Esophagus squamous epithelium (tissue), 5 donors: ENCODE results near the gene REC8. TPM values are rescaled to one million over a fixed set of nuclear protein-coding genes. Genes with fewer than 3 reads are reported as not detected.

Experiments
- DNase-seq: peaks from one replicate; lab custom pipeline; 2025; lab: John Stamatoyannopoulos, UW
- H3K27ac ChIP-seq, 4 donors: fragments of 200-600 bp; sonication (generic); one replicate each; pipeline ENCODE4 v1.5.1; 2016 to 2019; ENCODE audit warnings: mild to moderate bottlenecking in 1 of 4
- H3K27me3 ChIP-seq, 4 donors: fragments of 200-600 bp; sonication (generic); 1 replicate in 3 of 4; 2 replicates in 1 of 4; pipeline versions ENCODE4 v1.5.1 to v1.6.0; 2017 to 2021; ENCODE audit warnings: antibody characterized with exemption in 1 of 4
- H3K36me3 ChIP-seq, 3 donors: fragments of 200-600 bp; sonication (generic); one replicate each; pipeline ENCODE4 v1.5.1; 2016 to 2019
- H3K4me1 ChIP-seq, 3 donors: fragments of 200-600 bp; sonication (generic); one replicate each; pipeline ENCODE4 v1.5.1; 2017 to 2019
- H3K4me3 ChIP-seq, 4 donors: fragments of 200-600 bp; sonication (generic); 1 replicate in 3 of 4; 2 replicates in 1 of 4; pipeline ENCODE4 v1.5.1; 2016 to 2019; ENCODE audit warnings: mild to moderate bottlenecking in 2 of 4, moderate library complexity in 1 of 4
- H3K9me3 ChIP-seq, 3 donors: fragments of 200-600 bp; sonication (generic); one replicate each; pipeline ENCODE4 v1.5.1; 2016 to 2019
- CTCF ChIP-seq, 6 experiments: fragments of 450-650 bp in 4 of 6; fragments of 200-600 bp in 2 of 6; sonication (generic) in 2 of 6; IDR thresholded peaks; one replicate each; pipeline ENCODE4 v1.5.1; 2016 to 2019; ENCODE audit warnings: antibody characterized with exemption in 6 of 6, mild to moderate bottlenecking in 4 of 6, moderate library complexity in 4 of 6
- POLR2A ChIP-seq, 4 donors: fragments of 450-650 bp; IDR thresholded peaks; one replicate each; pipeline ENCODE4 v1.6.1; 2017; ENCODE audit warnings: antibody characterized with exemption in 4 of 4, mild to moderate bottlenecking in 4 of 4, moderate library complexity in 3 of 4
- WGBS, 2 donors: methylation state at CpG; one replicate each; pipeline ENCODE4 v1.1.5; 2018; 5-methylcytosine and 5-hydroxymethylcytosine counted together
- intact Hi-C: fragments of 100-400 bp; cut with DNase I; formaldehyde crosslinking; loops from one replicate; pipeline ENCODE4 v1.15.0; 2022
- total RNA-seq, 4 donors: library from RNA; depleted of rRNA; stranded (reverse); fragments of >200 nt; gene quantifications; one replicate each; pipeline ENCODE4 v1.1.0, GENCODE V29; 2016
- donor health status: DM: yes; HTN: yes; CAD: no.

REC8 gene
- total RNA-seq, 4 donors from 2014 or later, result 0.47 to 7.4 (median 3.0) TPM

GRCh38 chr14:24186831-24187538 lies 15.1 kb downstream of the REC8 start:
- no peak for DNase-seq
- H3K4me3 ChIP-seq, result peak overlapping the region in 1 of 4 donors; percentile 86
- no peak overlapping the region for H3K27ac ChIP-seq
- TF ChIP-seq CTCF (IDR thresholded peaks at IDR 0.05) (no peak), POLR2A (IDR thresholded peaks at IDR 0.05) (no peak)
- intact Hi-C loops, result no loop called here
- 81 to 90% methylated on average over 6 to 7 of the region's 10 CpGs for WGBS, 2 donors
- peaks cover 3 to 29% (median 15%) of the 10 kb centered on the region in 3 donors for H3K4me1 ChIP-seq
- H3K9me3 ChIP-seq, result no peaks in the 10 kb centered on the region
- peaks cover 25 to 78% (median 39%) of the 10 kb centered on the region in 3 donors for H3K36me3 ChIP-seq
- no peaks in the 10 kb centered on the region for H3K27me3 ChIP-seq

GRCh38 chr14:24187539-24187915 lies 15.6 kb downstream of the REC8 start:
- Histone ChIP-seq H3K9me3 (no peaks in the 10 kb centered on the region), H3K4me3 (peak overlapping the region in 3 of 4 donors; percentile 74 to 86 (median 82)), H3K27me3 (no peaks in the 10 kb centered on the region), H3K4me1 (peaks cover 3 to 34% (median 15%) of the 10 kb centered on the region in 3 donors), H3K27ac (peak overlapping the region in 2 of 4 donors; percentile 80 to 87), H3K36me3 (peaks cover 30 to 78% (median 35%) of the 10 kb centered on the region in 3 donors)
- DNase-seq, result no peak
- intact Hi-C loops, result no loop called here
- TF ChIP-seq CTCF (IDR thresholded peaks at IDR 0.05) (no peak), POLR2A (IDR thresholded peaks at IDR 0.05) (no peak)
- WGBS, 2 donors, result 67 to 82% methylated on average over 1 to 2 of the region's 2 CpGs

DNA sequence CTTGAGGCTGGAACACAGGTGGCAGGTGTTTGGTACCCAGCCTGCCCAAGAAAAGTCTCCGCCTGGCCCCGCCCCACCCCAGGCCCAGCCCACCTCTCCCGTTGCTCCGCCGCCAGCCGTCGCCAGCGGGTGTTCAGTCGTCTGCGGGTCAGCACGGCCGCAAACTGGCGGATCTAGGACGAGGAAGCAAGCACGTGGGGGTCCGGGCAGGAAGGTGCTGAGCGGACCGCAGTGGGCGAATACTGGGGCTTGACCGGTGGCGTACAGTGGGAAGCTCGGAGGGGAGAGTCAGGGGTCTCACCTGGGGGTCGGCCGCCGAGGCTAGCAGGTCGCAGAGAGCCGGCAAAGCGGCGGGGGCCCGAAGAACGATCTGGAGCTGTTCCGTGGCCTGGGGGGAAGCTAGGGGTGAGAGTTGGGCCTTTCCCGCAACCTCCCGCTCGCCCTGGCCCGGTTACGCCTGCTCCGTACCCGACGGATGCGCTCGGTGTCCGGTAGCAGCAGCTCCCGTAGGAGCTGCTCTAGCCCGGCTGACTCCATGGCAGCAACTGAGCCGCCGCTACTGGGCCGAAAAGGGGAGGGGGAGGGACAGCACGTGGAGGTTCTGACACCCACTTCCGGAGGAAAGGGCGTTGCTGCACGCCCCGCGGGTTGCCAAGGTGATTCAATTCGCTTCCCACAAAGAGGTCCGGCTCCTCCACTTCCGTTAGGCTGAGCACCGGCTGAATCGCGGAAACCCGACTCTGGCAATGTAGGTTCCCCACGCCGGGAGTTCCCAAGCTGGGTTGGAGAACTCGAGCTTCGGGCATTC lies 16.6 kb downstream of the REC8 start, which contains the start of gene IPO4:
Gene IPO4 (minus strand): TSS at position 566 of the 808 bp plus-strand sequence. CDS start 29 bp downstream, at position 537.
- intact Hi-C loops, result no loop called here
- Histone ChIP-seq H3K27me3 (no peaks in the 10 kb centered on the region), H3K4me3 (peak within 1 kb of the TSS; percentile 73 to 86 (median 78)), H3K27ac (peak within 1 kb of the TSS; percentile 68 to 87 (median 80)), H3K9me3 (no peaks in the 10 kb centered on the region), H3K4me1 (peaks cover 3 to 42% (median 15%) of the 10 kb centered on the region in 3 donors), H3K36me3 (peaks cover 26 to 77% (median 28%) of the 10 kb centered on the region in 3 donors)
- peak; percentile 86 for DNase-seq
- peak in 3 of 4 donors; percentile 30 to 50 (median 37) for TF ChIP-seq POLR2A (IDR thresholded peaks at IDR 0.05)
- peak in 2 of 6 experiments; percentile 2 to 49 for TF ChIP-seq CTCF (IDR thresholded peaks at IDR 0.05)
- 1% methylated on average over 22 to 23 of the region's 65 CpGs for WGBS, 2 donors

- intact Hi-C loops, result no loop called here
- peak overlapping the region in 3 of 4 donors; percentile 26 to 87 (median 80) for H3K27ac ChIP-seq
- peak overlapping the region in 3 of 4 donors; percentile 74 to 86 (median 82) for H3K4me3 ChIP-seq
- no peaks in the 10 kb centered on the region for H3K9me3 ChIP-seq
- no peaks in the 10 kb centered on the region for H3K27me3 ChIP-seq
- TF ChIP-seq CTCF (IDR thresholded peaks at IDR 0.05) (no peak), POLR2A (IDR thresholded peaks at IDR 0.05) (no peak)
- WGBS, 2 donors, result 0% methylated on average over 3 of the region's 3 CpGs
- H3K4me1 ChIP-seq, result peaks cover 3 to 45% (median 15%) of the 10 kb centered on the region in 3 donors
- no peak for DNase-seq
- peaks cover 22 to 72% (median 24%) of the 10 kb centered on the region in 3 donors for H3K36me3 ChIP-seq
Measured at GRCh38 chr14:24189059-24189375, 17.1 kb downstream of the REC8 start.
